Measurements from ENCODE around the gene MAPRE3. TPM values are rescaled to one million over a fixed set of nuclear protein-coding genes. Genes with fewer than 3 reads are reported as not detected.

MAPRE3 gene
- total and polyA plus RNA-seq, 5 donors from 2014 or later, result 0.38 to 1.7 (median 0.68) TPM

DNA sequence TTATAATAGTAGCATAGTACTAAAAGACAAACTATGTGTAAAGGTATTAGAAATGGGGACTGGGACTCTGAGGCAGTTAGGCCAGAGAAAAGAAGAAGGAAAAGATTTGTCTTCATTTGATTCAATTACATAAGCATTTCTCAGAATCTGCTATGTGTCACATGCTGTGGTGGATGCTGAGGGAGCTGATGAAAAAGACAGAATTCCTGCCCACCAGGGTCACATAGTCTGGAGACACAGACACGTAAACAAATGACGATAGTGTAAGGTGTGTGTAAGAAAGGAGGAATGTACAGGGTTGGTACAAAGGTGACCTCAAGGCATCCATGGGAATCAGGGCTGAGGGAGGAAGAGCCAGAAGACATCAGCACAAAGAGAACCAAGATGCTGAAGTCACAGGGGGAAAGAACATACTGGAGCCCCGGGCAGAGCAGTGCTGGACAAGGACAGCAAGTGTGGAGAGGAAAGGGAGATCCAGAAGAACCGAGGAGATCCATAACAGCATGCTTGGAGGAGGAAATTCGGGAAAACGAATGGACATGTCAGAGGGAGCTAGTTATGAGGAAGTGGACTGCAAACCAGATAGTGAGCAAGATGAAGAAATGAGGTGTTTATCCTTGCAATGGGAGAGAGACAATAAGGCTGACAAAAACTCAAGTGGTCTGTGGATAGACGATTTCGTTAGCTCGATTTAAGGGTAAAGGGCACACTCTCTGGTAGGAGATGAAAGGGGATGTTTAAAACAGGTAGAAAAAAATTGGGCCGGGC, 1.2 kb upstream of the MAPRE3 start:
- Mint-ChIP-seq H3K4me1 (peaks cover 0 to 20% (median 13%) of the 10 kb centered on the region in 4 donors), H3K27me3 (peaks cover 61% of the 10 kb centered on the region), H3K27ac (peak overlapping the region in 1 of 3 donors; percentile 69)

DNA sequence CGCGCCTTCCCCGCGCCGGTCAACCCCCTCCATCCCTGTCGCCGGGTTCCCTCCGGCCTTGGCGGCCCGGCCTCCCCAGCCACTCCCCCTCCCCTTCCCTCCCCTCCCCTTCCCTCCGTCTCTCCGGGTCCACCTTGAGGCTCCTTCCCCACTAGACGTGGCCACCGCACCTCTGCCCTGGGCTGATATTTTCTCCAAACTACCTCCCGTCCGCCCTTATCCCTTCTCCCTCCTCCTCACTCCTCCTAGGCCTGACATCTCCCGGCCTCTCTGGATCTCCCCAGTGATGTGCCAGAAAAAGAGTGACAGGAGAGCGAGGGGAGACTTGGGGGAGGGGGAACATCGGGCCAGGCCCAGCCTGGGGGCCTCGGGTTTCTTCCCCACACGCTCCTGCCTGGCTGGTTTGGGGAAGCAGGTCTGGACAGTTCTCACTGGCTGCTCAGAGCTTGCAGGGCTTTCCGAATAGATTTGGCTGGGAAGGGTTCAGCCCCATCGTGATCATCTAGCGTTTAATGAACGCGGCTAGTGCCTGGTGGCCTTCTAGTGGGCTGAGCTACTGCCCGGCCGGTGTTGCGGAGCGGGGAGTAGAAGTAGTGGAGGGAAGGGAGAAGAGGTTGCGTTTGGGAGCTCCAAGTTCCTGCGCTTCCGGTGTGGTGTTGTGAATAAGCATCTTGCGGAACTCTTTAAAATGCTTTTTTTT, 641 bp downstream of the MAPRE3 start:
- Mint-ChIP-seq H3K9me3 (peaks cover 0 to 3% (median 0%) of the 10 kb centered on the region in 7 donors), H3K4me1 (peaks cover 0 to 20% (median 13%) of the 10 kb centered on the region in 4 donors), H3K27ac (peak overlapping the region in 2 of 3 donors; percentile 76 to 88), H3K27me3 (peaks cover 55% of the 10 kb centered on the region), H3K36me3 (no peaks in the 10 kb centered on the region), H3K4me3 (peak overlapping the region; percentile 76 to 94 (median 86))
- H3K4me3 ChIP-seq (ENCODE audit: low read depth, low read length), result no peak overlapping the region
- H3K9me3 ChIP-seq (ENCODE audit: control insufficient read depth in 2 of 2, low read length in 2 of 2), result no peaks in the 10 kb centered on the region
- H3K36me3 ChIP-seq (ENCODE audit: control insufficient read depth, insufficient read depth, low read length), result no peaks in the 10 kb centered on the region
- peak in 1 of 2 donors; percentile 13 for ATAC-seq (ENCODE audit: low read depth in 2 of 2)
- DNase-seq, result no peak
- peak overlapping the region; percentile 14 for H3K27ac ChIP-seq (ENCODE audit: insufficient read depth, low read length, poor library complexity, severe bottlenecking)
- peaks cover 17% of the 10 kb centered on the region for H3K4me1 ChIP-seq (ENCODE audit: control insufficient read depth, insufficient read depth, low read length, poor library complexity, severe bottlenecking)
- peaks cover 20% of the 10 kb centered on the region for H3K27me3 ChIP-seq (ENCODE audit: control insufficient read depth, insufficient read depth, low read length)

More for the DNA sequence above, 1.2 kb upstream of the MAPRE3 start:
- peaks cover 17% of the 10 kb centered on the region for H3K4me1 ChIP-seq (ENCODE audit: control insufficient read depth, insufficient read depth, low read length, poor library complexity, severe bottlenecking)
- H3K27ac ChIP-seq (ENCODE audit: insufficient read depth, low read length, poor library complexity, severe bottlenecking), result no peak overlapping the region
- DNase-seq (no peak), ATAC-seq (ENCODE audit: low read depth in 2 of 2) (no peak)
- peaks cover 16% of the 10 kb centered on the region for H3K27me3 ChIP-seq (ENCODE audit: control insufficient read depth, insufficient read depth, low read length)
- Mint-ChIP-seq H3K4me3 (peak overlapping the region; percentile 23 to 87 (median 49)), H3K36me3 (no peaks in the 10 kb centered on the region), H3K9me3 (peaks cover 0 to 3% (median 0%) of the 10 kb centered on the region in 7 donors)
- H3K4me3 ChIP-seq (ENCODE audit: low read depth, low read length), result no peak overlapping the region
- H3K9me3 ChIP-seq (ENCODE audit: control insufficient read depth in 2 of 2, low read length in 2 of 2), result no peaks in the 10 kb centered on the region
- H3K36me3 ChIP-seq (ENCODE audit: control insufficient read depth, insufficient read depth, low read length), result no peaks in the 10 kb centered on the region

DNA sequence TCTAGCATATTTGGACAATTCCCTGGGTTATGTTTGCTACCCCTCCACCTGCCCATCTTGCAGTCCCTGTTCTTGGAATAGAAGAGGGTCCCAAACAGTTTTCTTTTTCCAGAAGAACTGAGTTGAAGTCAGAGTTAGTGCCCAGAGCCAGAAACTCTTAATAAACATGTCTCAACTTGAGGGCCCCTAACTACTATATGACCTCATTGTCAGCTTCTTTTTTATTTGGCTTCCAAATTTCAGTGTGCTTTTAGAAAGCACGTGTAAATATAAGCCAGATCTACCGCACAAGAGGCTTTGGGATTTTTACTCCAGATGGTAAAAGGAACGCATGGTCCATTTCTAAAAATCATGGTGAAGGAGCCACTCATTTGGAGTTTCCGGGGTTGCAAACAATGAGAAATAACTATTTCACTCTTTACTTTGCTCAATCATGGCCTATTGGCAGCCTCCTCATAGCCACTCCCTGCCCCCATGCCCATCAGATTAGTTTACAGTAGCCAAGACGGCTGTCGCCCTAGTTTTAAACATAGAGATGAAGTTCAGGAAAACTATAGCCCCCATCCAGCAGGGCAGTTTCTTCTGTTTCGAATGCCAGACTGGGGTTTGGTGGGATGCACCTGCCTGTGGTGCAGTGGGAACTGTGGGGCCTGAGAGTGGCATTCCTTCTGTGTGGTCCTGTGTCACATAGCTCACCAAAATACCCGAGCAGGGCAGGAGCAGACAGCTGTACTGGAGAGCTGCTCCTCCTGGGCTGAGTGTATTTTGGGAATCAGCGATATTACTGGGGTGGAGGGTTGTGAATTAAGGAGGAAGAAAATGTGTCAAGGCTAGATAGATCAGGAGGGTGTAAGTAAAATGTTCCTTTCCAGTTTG, 1.7 kb downstream of the MAPRE3 start:
- no peak overlapping the region for H3K4me3 ChIP-seq (ENCODE audit: low read depth, low read length)
- peaks cover 0 to 20% (median 13%) of the 10 kb centered on the region in 4 donors for H3K4me1 Mint-ChIP-seq
- peak overlapping the region in 2 of 3 donors; percentile 32 to 88 for H3K27ac Mint-ChIP-seq
- H3K36me3 ChIP-seq (ENCODE audit: control insufficient read depth, insufficient read depth, low read length), result no peaks in the 10 kb centered on the region
- peaks cover 50% of the 10 kb centered on the region for H3K27me3 Mint-ChIP-seq
- peaks cover 24% of the 10 kb centered on the region for H3K27me3 ChIP-seq (ENCODE audit: control insufficient read depth, insufficient read depth, low read length)
- H3K9me3 Mint-ChIP-seq, result peaks cover 0 to 3% (median 0%) of the 10 kb centered on the region in 7 donors
- ATAC-seq (ENCODE audit: low read depth in 2 of 2), result no peak
- H3K4me3 Mint-ChIP-seq, result peak overlapping the region; percentile 76 to 94 (median 86)
- H3K36me3 Mint-ChIP-seq, result no peaks in the 10 kb centered on the region
- peaks cover 17% of the 10 kb centered on the region for H3K4me1 ChIP-seq (ENCODE audit: control insufficient read depth, insufficient read depth, low read length, poor library complexity, severe bottlenecking)
- no peak overlapping the region for H3K27ac ChIP-seq (ENCODE audit: insufficient read depth, low read length, poor library complexity, severe bottlenecking)
- H3K9me3 ChIP-seq (ENCODE audit: control insufficient read depth in 2 of 2, low read length in 2 of 2), result no peaks in the 10 kb centered on the region
- DNase-seq, result no peak

DNA sequence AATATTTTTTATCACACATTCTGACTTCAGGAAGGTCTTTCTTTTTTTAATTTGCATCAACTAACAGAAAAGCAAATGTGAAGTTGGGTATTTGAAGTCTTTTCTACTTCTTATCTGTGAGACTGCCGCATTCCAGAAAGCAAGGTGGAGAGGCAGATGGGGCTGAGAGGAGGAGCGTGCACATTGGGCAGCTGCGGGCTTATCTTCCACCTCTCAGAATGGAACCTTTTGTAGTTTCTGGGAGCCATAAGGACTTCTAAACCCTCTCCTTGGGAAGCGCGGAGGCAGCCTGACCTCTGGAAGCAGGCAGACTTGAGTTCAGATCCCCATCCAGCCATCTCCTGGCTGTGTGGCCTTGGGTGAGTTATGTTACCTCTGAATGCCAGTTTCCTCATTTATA, 3.9 kb downstream of the MAPRE3 start:
- no peaks in the 10 kb centered on the region for H3K36me3 ChIP-seq (ENCODE audit: control insufficient read depth, insufficient read depth, low read length)
- H3K4me3 Mint-ChIP-seq, result no peak overlapping the region
- H3K9me3 Mint-ChIP-seq, result no peaks in the 10 kb centered on the region
- DNase-seq, result no peak
- H3K27ac ChIP-seq (ENCODE audit: insufficient read depth, low read length, poor library complexity, severe bottlenecking), result no peak overlapping the region
- H3K4me1 ChIP-seq (ENCODE audit: control insufficient read depth, insufficient read depth, low read length, poor library complexity, severe bottlenecking), result peaks cover 17% of the 10 kb centered on the region
- H3K4me1 Mint-ChIP-seq, result peaks cover 0 to 17% (median 10%) of the 10 kb centered on the region in 4 donors
- no peaks in the 10 kb centered on the region for H3K9me3 ChIP-seq (ENCODE audit: control insufficient read depth in 2 of 2, low read length in 2 of 2)
- no peak overlapping the region for H3K27ac Mint-ChIP-seq
- H3K27me3 ChIP-seq (ENCODE audit: control insufficient read depth, insufficient read depth, low read length), result peaks cover 13% of the 10 kb centered on the region
- no peaks in the 10 kb centered on the region for H3K36me3 Mint-ChIP-seq
- no peak overlapping the region for H3K4me3 ChIP-seq (ENCODE audit: low read depth, low read length)
- H3K27me3 Mint-ChIP-seq, result peaks cover 45% of the 10 kb centered on the region
- no peak for ATAC-seq (ENCODE audit: low read depth in 2 of 2)

DNA sequence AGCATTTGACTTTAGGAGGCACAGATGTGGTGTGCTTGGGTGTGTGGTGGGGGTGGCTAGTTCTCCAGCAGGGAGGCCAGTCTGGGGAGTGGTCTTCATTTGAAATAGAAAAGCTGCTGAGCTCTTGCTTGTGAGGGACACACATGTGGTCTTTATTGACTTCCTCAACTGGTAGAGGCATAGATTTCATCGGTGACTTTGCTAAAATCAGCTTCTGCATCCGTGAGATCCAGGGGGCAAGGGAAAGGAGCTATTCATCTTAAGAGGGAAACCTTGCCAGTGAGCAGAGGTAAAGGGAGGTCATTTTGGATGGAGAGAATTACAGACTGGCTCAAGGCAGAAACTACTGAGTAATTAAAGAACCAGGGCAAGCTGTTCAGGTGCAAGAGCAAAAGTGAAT, 4.7 kb downstream of the MAPRE3 start:
- DNase-seq (no peak), ATAC-seq (ENCODE audit: low read depth in 2 of 2) (no peak)
- Mint-ChIP-seq H3K27me3 (peaks cover 38% of the 10 kb centered on the region), H3K9me3 (no peaks in the 10 kb centered on the region), H3K36me3 (no peaks in the 10 kb centered on the region), H3K27ac (no peak overlapping the region), H3K4me3 (no peak overlapping the region), H3K4me1 (peaks cover 0 to 11% (median 7%) of the 10 kb centered on the region in 4 donors)
- Histone ChIP-seq H3K4me3 (ENCODE audit: low read depth, low read length) (no peak overlapping the region), H3K9me3 (ENCODE audit: control insufficient read depth in 2 of 2, low read length in 2 of 2) (no peaks in the 10 kb centered on the region), H3K4me1 (ENCODE audit: control insufficient read depth, insufficient read depth, low read length, poor library complexity, severe bottlenecking) (peaks cover 12% of the 10 kb centered on the region), H3K27ac (ENCODE audit: insufficient read depth, low read length, poor library complexity, severe bottlenecking) (no peak overlapping the region), H3K36me3 (ENCODE audit: control insufficient read depth, insufficient read depth, low read length) (no peaks in the 10 kb centered on the region), H3K27me3 (ENCODE audit: control insufficient read depth, insufficient read depth, low read length) (peaks cover 11% of the 10 kb centered on the region)

DNA sequence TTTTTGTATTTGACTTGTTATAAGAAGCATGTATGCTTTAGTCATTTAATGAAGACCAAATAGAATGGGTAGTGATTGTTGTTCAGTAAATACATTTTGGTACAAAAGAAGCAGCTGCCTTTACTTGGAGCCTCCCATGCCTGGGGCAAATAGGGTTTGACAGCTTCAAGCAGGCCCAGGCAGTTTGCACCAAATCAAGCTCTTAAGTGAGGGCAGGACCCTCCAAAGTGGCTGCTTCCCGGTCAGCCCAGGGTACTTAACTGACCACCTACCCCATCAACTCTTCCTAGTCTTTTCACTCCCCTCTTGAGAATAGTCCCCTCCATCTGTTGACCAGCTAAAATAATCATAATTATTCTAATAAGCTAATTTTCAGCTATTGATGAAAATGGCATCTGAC, 5.2 kb downstream of the MAPRE3 start:
- Histone ChIP-seq H3K4me1 (ENCODE audit: control insufficient read depth, insufficient read depth, low read length, poor library complexity, severe bottlenecking) (peaks cover 8% of the 10 kb centered on the region), H3K9me3 (ENCODE audit: control insufficient read depth in 2 of 2, low read length in 2 of 2) (no peaks in the 10 kb centered on the region), H3K27me3 (ENCODE audit: control insufficient read depth, insufficient read depth, low read length) (peaks cover 11% of the 10 kb centered on the region), H3K27ac (ENCODE audit: insufficient read depth, low read length, poor library complexity, severe bottlenecking) (no peak overlapping the region), H3K36me3 (ENCODE audit: control insufficient read depth, insufficient read depth, low read length) (no peaks in the 10 kb centered on the region), H3K4me3 (ENCODE audit: low read depth, low read length) (no peak overlapping the region)
- Mint-ChIP-seq H3K4me3 (no peak overlapping the region), H3K4me1 (peaks cover 0 to 10% (median 6%) of the 10 kb centered on the region in 4 donors), H3K27ac (no peak overlapping the region), H3K9me3 (no peaks in the 10 kb centered on the region), H3K27me3 (peaks cover 39% of the 10 kb centered on the region), H3K36me3 (no peaks in the 10 kb centered on the region)
- ATAC-seq (ENCODE audit: low read depth in 2 of 2), result no peak
- no peak for DNase-seq

DNA sequence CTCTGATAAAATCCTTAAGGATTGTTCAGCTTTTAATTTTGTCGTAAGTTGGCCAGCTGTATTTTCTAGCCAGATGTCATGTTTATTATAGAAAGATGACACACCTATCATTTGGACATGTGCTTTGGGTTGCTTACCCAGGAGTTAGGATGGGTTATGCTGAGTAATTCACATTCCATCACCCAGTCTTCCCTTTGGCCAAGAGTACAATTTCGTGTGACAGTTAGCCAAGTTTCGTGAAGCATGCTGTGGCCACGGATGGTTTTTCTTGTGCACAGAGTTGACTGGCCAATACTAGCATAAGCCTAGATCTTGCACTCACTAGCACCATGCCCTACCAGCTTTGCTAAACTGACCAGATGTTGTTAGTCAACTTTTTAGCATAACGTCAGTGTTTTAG, 5.8 kb downstream of the MAPRE3 start:
- Mint-ChIP-seq H3K4me1 (peaks cover 0 to 7% (median 4%) of the 10 kb centered on the region in 4 donors), H3K27ac (no peak overlapping the region), H3K4me3 (no peak overlapping the region), H3K36me3 (no peaks in the 10 kb centered on the region), H3K9me3 (no peaks in the 10 kb centered on the region), H3K27me3 (peaks cover 37% of the 10 kb centered on the region)
- Histone ChIP-seq H3K4me3 (ENCODE audit: low read depth, low read length) (no peak overlapping the region), H3K27me3 (ENCODE audit: control insufficient read depth, insufficient read depth, low read length) (peaks cover 11% of the 10 kb centered on the region), H3K9me3 (ENCODE audit: control insufficient read depth in 2 of 2, low read length in 2 of 2) (no peaks in the 10 kb centered on the region), H3K27ac (ENCODE audit: insufficient read depth, low read length, poor library complexity, severe bottlenecking) (no peak overlapping the region), H3K36me3 (ENCODE audit: control insufficient read depth, insufficient read depth, low read length) (no peaks in the 10 kb centered on the region), H3K4me1 (ENCODE audit: control insufficient read depth, insufficient read depth, low read length, poor library complexity, severe bottlenecking) (peaks cover 2% of the 10 kb centered on the region)
- no peak for DNase-seq
- no peak for ATAC-seq (ENCODE audit: low read depth in 2 of 2)
